Ovary (tissue), 3 donors: ENCODE data around the gene SAMD9L.

Experiments
- POLR2A ChIP-seq: fragments of 450-650 bp; IDR thresholded peaks from one replicate; pipeline ENCODE4 v1.6.1; 2017; ENCODE audit warnings: antibody characterized with exemption, mild to moderate bottlenecking, moderate library complexity
- TF ChIP-seq, protein P1 (sequence below), 3 donors: fragments of 450-650 bp in 2 of 3; fragments of 200-600 bp in 1 of 3; IDR thresholded peaks; one replicate each; pipeline versions ENCODE4 v1.5.1 to v1.8.0; 2016 to 2022; ENCODE audit warnings: antibody characterized with exemption in 3 of 3, mild to moderate bottlenecking in 1 of 3
- donor health status: DM: no; HTN: no; CAD: no.

DNA sequence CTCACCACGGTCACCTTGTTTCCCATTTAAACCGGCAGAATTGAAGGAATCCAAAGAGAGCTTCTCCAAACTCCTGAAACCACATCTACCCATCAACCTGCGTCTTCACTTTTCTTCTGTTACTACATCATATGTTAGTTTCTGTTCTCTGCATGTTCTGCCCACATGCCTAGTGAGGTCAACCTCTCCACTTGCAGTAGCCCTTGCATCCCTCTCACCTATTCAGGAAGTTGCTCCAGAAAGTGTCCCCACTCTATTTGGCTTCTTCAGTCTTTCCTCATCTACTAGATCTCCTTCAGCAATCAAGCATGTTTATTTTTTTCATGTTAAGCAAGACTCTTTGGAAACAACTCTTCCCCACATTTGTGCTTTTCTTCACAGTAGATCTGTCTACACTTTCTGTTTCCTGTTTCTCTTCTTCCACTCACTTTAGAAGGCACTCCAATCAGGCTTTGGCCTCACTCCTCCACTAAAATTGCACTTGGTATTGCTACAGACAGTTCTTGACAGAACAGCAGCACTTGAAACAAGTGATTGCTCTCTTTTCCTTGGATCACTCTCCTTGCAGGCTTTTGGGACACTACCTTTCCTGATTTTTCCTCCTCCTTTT lies 7.5 kb downstream of the SAMD9L start:
- TF ChIP-seq, protein P1, sequence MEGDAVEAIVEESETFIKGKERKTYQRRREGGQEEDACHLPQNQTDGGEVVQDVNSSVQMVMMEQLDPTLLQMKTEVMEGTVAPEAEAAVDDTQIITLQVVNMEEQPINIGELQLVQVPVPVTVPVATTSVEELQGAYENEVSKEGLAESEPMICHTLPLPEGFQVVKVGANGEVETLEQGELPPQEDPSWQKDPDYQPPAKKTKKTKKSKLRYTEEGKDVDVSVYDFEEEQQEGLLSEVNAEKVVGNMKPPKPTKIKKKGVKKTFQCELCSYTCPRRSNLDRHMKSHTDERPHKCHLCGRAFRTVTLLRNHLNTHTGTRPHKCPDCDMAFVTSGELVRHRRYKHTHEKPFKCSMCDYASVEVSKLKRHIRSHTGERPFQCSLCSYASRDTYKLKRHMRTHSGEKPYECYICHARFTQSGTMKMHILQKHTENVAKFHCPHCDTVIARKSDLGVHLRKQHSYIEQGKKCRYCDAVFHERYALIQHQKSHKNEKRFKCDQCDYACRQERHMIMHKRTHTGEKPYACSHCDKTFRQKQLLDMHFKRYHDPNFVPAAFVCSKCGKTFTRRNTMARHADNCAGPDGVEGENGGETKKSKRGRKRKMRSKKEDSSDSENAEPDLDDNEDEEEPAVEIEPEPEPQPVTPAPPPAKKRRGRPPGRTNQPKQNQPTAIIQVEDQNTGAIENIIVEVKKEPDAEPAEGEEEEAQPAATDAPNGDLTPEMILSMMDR (IDR thresholded peaks at IDR 0.05): no peak
- TF ChIP-seq POLR2A: no peak
